Duodenal mucosa (tissue), 2 donors: ENCODE measurements around the gene ADGRG2.

Experiments used
- H3K27ac ChIP-seq: one replicate; pipeline ENCODE4 v1.7.0; 2013; ENCODE audit warnings: low read depth, low read length
- H3K27me3 ChIP-seq, 2 donors: one replicate each; pipeline ENCODE4 v1.7.0; 2013; ENCODE audit warnings: low read length in 2 of 2, control low read depth in 1 of 2; ENCODE audit not compliant: insufficient read depth in 2 of 2, control insufficient read depth in 1 of 2
- H3K36me3 ChIP-seq, 2 donors: one replicate each; pipeline ENCODE4 v1.7.0; 2013; ENCODE audit warnings: low read length in 2 of 2, control low read depth in 1 of 2; ENCODE audit not compliant: insufficient read depth in 2 of 2, control insufficient read depth in 1 of 2
- H3K4me1 ChIP-seq, 2 donors: one replicate each; pipeline ENCODE4 v1.7.0; 2013; ENCODE audit warnings: low read length in 2 of 2, control low read depth in 1 of 2; ENCODE audit not compliant: insufficient read depth in 2 of 2, control insufficient read depth in 1 of 2
- H3K4me3 ChIP-seq, 2 donors: one replicate each; pipeline ENCODE4 v1.7.0; 2013; ENCODE audit warnings: low read length in 2 of 2, low read depth in 1 of 2
- H3K9ac ChIP-seq, 2 donors: one replicate each; pipeline ENCODE4 v1.7.0; 2013; ENCODE audit warnings: low read length in 2 of 2, low read depth in 1 of 2
- H3K9me3 ChIP-seq, 2 donors: one replicate each; pipeline ENCODE4 v1.7.0; 2013; ENCODE audit warnings: low read length in 2 of 2, control low read depth in 1 of 2; ENCODE audit not compliant: control insufficient read depth in 1 of 2

Gene ADGRG2

DNA sequence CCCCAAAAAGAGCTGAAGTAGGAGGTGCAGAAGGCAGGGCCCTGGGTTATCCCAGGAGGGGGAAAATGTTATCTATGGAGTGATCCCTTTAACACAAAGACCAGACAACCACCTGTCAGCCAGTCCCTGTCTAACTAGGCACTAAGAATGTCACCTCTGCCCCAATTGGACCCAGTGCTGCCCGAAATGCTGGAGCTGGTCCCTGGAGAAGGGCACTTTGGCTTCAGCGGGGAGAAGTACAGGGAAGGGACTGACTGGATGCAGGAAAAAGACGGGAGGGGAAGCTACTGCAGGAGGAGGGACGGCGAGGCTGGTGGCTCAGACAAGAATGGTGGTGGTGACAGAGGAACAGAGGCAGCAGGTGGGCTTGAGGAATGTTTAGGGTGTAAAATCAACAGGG is 155.6 kb downstream of the ADGRG2 start:
- H3K9me3 ChIP-seq = no peaks in the 10 kb centered on the region
- no peak overlapping the region for H3K4me3 ChIP-seq
- no peak overlapping the region for H3K27ac ChIP-seq
- H3K9ac ChIP-seq = no peak overlapping the region
- no peaks in the 10 kb centered on the region for H3K27me3 ChIP-seq
- no peaks in the 10 kb centered on the region for H3K4me1 ChIP-seq
- no peaks in the 10 kb centered on the region for H3K36me3 ChIP-seq

DNA sequence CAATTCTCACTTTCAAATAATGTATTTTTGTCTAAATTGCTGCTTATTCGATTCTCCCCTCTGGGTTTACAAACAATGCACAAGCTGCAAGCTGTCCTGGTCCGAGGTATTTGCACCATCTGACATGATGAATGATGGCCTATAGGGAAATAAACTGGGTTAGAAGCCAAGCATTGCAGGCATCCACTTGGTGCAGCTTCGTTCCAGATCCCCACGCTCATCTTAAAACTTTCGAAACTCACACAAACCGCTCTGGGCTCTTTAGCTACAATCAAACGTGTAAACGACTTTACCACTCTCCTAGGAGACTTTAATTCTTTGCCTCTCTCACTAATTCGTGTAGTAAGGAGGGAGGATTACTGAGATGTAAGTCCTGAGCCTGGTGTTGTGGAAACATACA is 157.4 kb downstream of the ADGRG2 start:
- Histone ChIP-seq H3K4me3 (no peak overlapping the region), H3K4me1 (no peaks in the 10 kb centered on the region), H3K27ac (no peak overlapping the region), H3K36me3 (no peaks in the 10 kb centered on the region), H3K9ac (no peak overlapping the region), H3K27me3 (no peaks in the 10 kb centered on the region), H3K9me3 (no peaks in the 10 kb centered on the region)

DNA sequence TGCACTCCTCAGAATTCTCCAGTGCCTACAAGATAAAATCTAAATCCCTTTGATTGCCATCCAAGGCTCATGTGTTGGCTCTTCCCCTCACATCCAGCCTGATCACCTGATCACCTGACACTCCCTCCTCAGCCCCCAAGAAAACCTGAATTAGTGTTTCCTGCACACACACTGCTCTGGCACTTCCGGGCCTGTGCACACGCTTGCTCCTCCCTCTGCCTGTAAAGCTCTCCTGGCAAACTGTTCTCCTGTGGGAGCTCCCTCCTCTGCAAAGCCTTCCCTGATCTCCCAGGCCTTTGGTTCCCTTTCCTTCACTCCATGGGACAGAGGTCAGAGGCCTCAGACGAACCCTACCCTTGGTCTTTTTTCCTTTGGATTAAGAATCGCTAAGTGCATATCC is 158.2 kb downstream of the ADGRG2 start:
- H3K4me3 ChIP-seq = no peak overlapping the region
- H3K9me3 ChIP-seq = no peaks in the 10 kb centered on the region
- H3K27me3 ChIP-seq = no peaks in the 10 kb centered on the region
- no peaks in the 10 kb centered on the region for H3K4me1 ChIP-seq
- no peaks in the 10 kb centered on the region for H3K36me3 ChIP-seq
- H3K9ac ChIP-seq = no peak overlapping the region
- no peak overlapping the region for H3K27ac ChIP-seq

DNA sequence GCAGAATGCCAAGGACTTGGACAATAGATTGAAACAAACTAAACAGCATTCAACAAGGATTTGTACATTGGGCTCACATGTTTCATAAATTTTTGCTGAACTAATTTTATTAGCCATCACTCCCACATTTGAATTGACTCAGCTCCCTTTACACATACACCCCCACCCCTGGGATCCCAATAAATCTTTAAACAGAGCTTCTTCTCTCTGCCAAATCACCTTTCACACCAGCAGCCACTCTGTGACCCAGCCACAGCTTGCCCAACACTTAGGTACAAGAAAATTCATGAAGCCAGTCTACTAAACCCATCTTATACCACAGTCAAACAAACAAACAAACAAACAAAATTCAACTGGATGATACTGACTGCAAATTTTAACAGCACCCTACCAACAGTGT is 159.9 kb downstream of the ADGRG2 start:
- Histone ChIP-seq H3K36me3 (no peaks in the 10 kb centered on the region), H3K27me3 (no peaks in the 10 kb centered on the region), H3K9me3 (no peaks in the 10 kb centered on the region), H3K4me3 (no peak overlapping the region), H3K27ac (no peak overlapping the region), H3K9ac (no peak overlapping the region), H3K4me1 (no peaks in the 10 kb centered on the region)

DNA sequence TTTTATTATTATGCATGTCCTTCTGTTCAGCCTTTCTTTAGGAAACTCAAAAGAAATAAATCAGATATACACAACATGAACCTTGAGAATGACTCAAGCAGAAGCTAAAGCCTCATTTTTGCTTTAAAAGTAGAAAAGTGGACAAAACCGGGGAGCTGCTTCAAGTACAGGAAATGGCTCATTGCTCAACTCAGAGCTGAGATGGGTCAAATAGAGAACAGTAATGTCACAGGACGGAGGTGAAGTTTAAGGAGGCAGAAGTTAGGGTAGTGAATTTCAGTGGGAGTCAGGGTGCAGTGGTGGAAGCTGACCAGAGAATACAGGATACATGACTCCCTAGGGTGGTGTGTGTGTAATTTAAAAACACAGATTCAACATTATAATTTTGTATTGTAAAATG is 160.6 kb downstream of the ADGRG2 start:
- no peaks in the 10 kb centered on the region for H3K4me1 ChIP-seq
- no peak overlapping the region for H3K4me3 ChIP-seq
- H3K9ac ChIP-seq = no peak overlapping the region
- no peaks in the 10 kb centered on the region for H3K9me3 ChIP-seq
- H3K27me3 ChIP-seq = no peaks in the 10 kb centered on the region
- no peak overlapping the region for H3K27ac ChIP-seq
- no peaks in the 10 kb centered on the region for H3K36me3 ChIP-seq

DNA sequence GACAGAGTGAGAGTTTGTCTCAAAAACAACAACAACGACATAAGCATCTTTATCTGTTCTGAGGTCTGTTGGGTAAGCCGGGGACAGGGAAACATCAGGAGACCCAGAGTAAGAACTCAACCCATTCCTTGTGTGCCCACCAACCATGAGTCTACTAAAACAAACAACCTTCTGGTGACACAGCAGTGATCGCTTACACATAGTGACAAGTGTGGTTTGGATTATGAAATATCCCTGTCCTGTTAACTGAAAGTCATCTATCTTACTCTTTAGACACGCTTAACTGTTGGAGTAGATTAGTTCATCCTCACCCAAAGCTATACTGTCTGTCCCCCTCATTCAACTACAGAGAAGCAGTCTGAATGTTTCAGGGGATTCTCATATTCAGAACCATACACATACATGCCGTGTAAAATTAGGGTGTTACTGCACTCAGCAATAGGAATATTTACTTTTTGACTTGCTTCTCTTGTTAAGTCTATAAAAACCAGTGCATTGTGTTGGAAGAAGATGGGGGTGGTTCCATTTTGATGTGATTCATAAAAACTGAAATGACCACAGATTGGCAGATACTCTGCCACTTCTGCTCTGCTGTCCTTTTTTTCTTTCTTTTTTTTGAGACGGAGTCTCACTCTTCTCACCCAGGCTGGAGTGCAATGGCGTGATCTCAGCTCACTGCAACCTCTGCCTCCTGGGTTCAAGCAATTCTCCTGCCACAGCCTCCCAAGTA is 165.8 kb downstream of the ADGRG2 start:
- no peak overlapping the region for H3K27ac ChIP-seq
- no peaks in the 10 kb centered on the region for H3K4me1 ChIP-seq

DNA sequence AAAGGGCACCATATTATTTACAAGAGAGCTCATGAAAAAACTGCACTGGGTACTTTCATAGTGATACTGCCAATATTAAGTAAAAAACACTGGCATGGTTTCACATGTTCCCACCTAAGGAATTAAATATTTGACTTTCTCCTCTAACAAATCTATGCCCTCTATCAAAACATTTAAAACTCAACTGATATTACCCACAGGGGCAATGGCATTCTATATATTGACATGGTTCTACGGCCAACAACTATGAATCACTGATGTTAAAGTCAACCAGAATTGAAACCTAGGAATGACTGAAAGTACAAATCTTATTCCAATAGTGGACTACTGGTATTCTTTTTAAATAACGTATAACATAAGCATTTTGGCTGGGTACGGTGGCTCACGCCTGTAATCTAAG is 166.6 kb downstream of the ADGRG2 start:
- no peaks in the 10 kb centered on the region for H3K4me1 ChIP-seq
- H3K9ac ChIP-seq = no peak overlapping the region
- no peaks in the 10 kb centered on the region for H3K27me3 ChIP-seq
- peaks cover 0 to 13% of the 10 kb centered on the region in 2 donors for H3K36me3 ChIP-seq
- H3K4me3 ChIP-seq = no peak overlapping the region
- H3K27ac ChIP-seq = no peak overlapping the region
- H3K9me3 ChIP-seq = no peaks in the 10 kb centered on the region

More for the DNA sequence above, 165.8 kb downstream of the ADGRG2 start:
- Histone ChIP-seq H3K9ac (no peak overlapping the region), H3K36me3 (peaks cover 0 to 5% of the 10 kb centered on the region in 2 donors), H3K4me3 (no peak overlapping the region), H3K27me3 (no peaks in the 10 kb centered on the region), H3K9me3 (no peaks in the 10 kb centered on the region)

DNA sequence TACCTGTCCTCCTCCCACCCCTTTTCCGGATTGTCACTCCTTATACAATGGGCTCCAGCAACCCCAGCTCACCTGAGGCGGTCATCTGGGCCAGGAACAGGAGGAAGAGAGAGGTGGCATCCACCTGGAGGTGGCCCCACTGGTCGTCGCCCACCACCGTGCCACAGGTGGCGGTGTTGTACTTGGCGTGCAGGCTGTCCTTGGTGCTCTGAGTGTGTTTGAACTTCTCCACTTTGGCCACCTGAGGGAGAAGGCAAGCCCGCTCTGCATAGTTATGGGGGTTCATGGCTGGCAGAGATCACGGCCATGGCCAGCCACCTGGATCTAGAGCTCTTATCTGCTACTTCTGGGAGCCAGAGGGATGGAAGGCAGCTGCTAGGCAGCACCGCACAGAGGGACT is 171.2 kb downstream of the ADGRG2 start:
- H3K4me1 ChIP-seq = no peaks in the 10 kb centered on the region
- no peak overlapping the region for H3K4me3 ChIP-seq
- no peaks in the 10 kb centered on the region for H3K9me3 ChIP-seq

DNA sequence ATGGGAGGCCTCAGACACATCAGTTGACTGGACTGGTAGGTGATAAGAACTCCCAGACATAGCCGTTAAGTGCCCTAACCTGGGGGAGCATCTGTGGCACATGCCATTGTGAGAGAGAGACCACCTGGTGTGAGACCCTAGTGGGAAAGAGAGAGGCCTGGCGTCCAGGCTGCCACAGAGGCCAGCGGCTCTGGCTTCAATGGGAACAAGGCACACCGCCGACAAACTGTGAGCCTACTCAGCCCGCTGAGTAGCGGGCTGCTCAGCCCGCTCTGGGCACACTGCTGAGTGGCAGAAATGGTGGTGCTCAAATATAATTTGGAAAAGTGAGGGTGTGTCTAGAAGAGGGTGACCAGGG is 172.3 kb downstream of the ADGRG2 start:
- H3K9ac ChIP-seq = no peak overlapping the region
- no peak overlapping the region for H3K4me3 ChIP-seq
- no peaks in the 10 kb centered on the region for H3K27me3 ChIP-seq
- H3K27ac ChIP-seq = no peak overlapping the region
- no peaks in the 10 kb centered on the region for H3K9me3 ChIP-seq
- peaks cover 0 to 18% of the 10 kb centered on the region in 2 donors for H3K36me3 ChIP-seq
- no peaks in the 10 kb centered on the region for H3K4me1 ChIP-seq

More for the DNA sequence above, 171.2 kb downstream of the ADGRG2 start:
- Histone ChIP-seq H3K9ac (no peak overlapping the region), H3K27ac (no peak overlapping the region), H3K36me3 (peaks cover 0 to 18% of the 10 kb centered on the region in 2 donors), H3K27me3 (no peaks in the 10 kb centered on the region)

DNA sequence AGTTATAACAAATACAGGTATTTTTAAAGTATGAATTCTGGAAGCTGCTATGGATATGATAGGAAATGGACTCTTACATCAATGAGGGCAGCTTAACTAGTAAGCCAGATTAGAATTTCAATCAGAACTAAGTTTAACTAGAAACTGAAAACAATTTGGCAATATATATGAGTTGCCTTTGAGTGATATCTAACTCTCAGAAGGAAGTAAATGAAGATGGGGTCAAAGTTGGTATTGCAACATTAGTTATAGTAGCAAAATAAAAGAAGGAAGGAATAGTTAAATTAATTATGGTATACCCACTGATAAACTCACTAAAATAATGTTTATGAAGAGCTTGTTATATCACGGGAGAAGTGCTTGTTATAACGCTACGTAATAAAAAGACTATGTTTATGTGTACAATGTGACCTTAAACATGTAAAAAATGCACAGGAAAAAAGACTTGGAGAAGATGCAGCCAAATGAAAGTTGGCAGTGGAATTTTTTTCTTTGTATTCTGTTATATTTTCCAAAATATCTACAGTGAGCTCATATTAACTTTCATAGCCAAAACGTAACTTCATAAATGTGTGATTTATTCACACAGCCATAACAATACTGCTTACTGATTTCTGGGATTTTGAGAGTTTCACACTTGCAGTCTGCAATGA is 172.9 kb downstream of the ADGRG2 start:
- H3K27me3 ChIP-seq = no peaks in the 10 kb centered on the region
- H3K4me3 ChIP-seq = no peak overlapping the region
- H3K27ac ChIP-seq = no peak overlapping the region
- H3K9me3 ChIP-seq = no peaks in the 10 kb centered on the region
- H3K9ac ChIP-seq = no peak overlapping the region
- H3K36me3 ChIP-seq = peaks cover 0 to 18% of the 10 kb centered on the region in 2 donors
- H3K4me1 ChIP-seq = no peaks in the 10 kb centered on the region
